ENCODE results near the gene NUDT16L1. TPM values are rescaled to one million over a fixed set of nuclear protein-coding genes. Genes with fewer than 3 reads are reported as not detected.

NUDT16L1 gene
- total and polyA plus RNA-seq, 2 experiments from 2014 or later: 84.4 to 157 TPM

DNA sequence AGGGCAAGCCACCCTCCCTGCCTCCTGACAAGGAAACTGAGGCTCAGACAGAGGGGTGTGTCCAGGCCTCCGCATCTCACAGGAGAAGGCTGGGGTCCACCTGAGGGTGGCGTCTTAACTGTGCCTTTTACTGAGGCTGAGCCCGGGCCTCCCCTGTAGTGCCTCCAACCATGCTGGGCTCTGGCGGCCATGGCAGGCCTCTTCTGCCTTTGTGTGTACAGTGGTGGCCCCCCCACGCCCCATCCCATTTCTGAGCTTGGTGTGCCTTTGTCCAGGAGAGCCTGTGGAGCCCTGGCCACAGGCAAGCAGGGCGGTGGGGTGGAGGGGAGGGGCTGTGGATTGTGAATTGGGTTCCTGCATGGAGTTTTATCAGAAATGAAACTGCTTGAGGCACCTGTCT is 37.6 kb upstream of the NUDT16L1 start:
- Histone ChIP-seq H3K4me1 (ENCODE audit: low read depth) (no peaks in the 10 kb centered on the region), H3K27me3 (no peaks in the 10 kb centered on the region), H3K4me3 (no peak overlapping the region), H3K36me3 (peaks cover 7% of the 10 kb centered on the region), H3K9me3 (ENCODE audit: low read depth) (no peaks in the 10 kb centered on the region), H3K27ac (no peak overlapping the region)
- DNase-seq (ENCODE audit: low read depth in 1 of 2, low spot score in 1 of 2): no peak
- TF ChIP-seq, protein P1, sequence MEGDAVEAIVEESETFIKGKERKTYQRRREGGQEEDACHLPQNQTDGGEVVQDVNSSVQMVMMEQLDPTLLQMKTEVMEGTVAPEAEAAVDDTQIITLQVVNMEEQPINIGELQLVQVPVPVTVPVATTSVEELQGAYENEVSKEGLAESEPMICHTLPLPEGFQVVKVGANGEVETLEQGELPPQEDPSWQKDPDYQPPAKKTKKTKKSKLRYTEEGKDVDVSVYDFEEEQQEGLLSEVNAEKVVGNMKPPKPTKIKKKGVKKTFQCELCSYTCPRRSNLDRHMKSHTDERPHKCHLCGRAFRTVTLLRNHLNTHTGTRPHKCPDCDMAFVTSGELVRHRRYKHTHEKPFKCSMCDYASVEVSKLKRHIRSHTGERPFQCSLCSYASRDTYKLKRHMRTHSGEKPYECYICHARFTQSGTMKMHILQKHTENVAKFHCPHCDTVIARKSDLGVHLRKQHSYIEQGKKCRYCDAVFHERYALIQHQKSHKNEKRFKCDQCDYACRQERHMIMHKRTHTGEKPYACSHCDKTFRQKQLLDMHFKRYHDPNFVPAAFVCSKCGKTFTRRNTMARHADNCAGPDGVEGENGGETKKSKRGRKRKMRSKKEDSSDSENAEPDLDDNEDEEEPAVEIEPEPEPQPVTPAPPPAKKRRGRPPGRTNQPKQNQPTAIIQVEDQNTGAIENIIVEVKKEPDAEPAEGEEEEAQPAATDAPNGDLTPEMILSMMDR (IDR thresholded peaks at IDR 0.05; ENCODE audit: low read depth, low read length): no peak

DNA sequence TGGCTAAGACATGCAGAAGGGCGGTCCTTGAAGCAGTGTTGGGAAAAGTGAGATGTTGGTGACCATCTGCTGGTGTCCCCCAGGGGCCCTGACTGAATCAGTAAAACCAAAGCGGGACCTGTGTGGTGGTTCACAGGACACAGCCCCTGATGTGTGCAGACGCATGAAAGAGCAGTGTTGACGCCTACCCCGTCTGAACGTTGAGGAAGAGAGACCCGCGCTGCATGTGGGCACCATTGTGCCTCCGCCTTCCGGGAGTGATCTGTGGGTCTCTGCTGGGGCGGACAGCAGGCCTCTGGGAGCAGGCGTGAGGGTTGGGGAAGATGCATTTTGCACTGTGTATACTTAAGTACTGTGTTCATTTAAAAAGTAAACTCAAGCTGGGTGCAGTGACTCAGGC is 37.1 kb upstream of the NUDT16L1 start:
- Histone ChIP-seq H3K4me1 (ENCODE audit: low read depth) (no peaks in the 10 kb centered on the region), H3K36me3 (peaks cover 7% of the 10 kb centered on the region), H3K27ac (no peak overlapping the region), H3K9me3 (ENCODE audit: low read depth) (no peaks in the 10 kb centered on the region), H3K27me3 (no peaks in the 10 kb centered on the region), H3K4me3 (no peak overlapping the region)
- DNase-seq (ENCODE audit: low read depth in 1 of 2, low spot score in 1 of 2): no peak
- TF ChIP-seq, protein P1 (IDR thresholded peaks at IDR 0.05; ENCODE audit: low read depth, low read length): no peak

DNA sequence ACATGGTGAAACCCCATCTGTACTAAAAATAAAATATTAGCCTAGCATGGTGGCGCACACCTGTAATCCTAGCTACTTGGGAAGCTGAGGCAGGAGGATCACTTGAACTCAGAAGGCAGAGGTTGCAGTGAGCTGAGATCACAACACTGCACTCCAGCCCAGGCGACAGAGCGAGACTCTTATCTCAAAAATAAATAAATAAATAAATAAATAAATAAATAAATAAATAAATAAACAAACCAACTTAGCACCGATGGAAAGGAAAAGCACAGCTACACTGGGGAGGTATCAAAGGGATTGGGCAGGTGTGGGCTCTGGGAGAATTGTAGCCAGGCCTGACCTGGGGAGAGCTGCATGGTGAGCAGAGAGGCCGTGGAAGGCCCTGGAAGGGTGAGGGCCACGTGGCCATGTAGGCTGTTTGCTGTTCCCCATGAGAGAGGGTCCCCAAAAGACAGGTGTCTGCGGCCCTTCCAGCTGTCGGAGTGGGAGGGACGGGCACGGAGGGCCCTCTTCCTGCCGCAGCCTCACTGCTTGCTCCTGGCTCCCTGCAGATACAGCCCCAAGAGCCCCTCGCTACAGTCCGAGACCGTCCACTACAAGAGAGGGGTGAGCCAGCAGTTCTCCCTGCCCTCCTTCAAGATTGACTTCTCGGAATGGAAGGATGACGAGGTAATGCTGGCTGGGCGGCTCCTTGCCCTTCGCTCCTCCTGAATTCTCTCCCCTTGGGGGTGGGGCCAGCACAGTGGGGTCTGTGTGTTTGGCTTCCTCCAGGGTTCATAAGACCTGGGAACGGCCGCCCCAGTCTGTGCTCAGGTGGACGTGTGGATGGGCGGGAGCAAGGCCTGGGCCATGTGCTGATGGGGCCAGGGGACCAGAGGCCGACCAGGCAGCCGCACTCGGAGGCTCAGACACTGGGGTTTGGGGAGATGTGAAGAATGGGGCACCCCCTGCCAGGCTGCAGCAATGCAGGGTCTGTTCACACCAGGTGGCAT is 36.4 kb upstream of the NUDT16L1 start:
- DNase-seq (ENCODE audit: low read depth in 1 of 2, low spot score in 1 of 2): no peak
- H3K4me3 ChIP-seq: no peak overlapping the region
- H3K4me1 ChIP-seq (ENCODE audit: low read depth): no peaks in the 10 kb centered on the region
- TF ChIP-seq, protein P1 (IDR thresholded peaks at IDR 0.05; ENCODE audit: low read depth, low read length): no peak
- no peaks in the 10 kb centered on the region for H3K27me3 ChIP-seq
- no peak overlapping the region for H3K27ac ChIP-seq
- H3K9me3 ChIP-seq (ENCODE audit: low read depth): no peaks in the 10 kb centered on the region
- H3K36me3 ChIP-seq: peaks cover 7% of the 10 kb centered on the region

DNA sequence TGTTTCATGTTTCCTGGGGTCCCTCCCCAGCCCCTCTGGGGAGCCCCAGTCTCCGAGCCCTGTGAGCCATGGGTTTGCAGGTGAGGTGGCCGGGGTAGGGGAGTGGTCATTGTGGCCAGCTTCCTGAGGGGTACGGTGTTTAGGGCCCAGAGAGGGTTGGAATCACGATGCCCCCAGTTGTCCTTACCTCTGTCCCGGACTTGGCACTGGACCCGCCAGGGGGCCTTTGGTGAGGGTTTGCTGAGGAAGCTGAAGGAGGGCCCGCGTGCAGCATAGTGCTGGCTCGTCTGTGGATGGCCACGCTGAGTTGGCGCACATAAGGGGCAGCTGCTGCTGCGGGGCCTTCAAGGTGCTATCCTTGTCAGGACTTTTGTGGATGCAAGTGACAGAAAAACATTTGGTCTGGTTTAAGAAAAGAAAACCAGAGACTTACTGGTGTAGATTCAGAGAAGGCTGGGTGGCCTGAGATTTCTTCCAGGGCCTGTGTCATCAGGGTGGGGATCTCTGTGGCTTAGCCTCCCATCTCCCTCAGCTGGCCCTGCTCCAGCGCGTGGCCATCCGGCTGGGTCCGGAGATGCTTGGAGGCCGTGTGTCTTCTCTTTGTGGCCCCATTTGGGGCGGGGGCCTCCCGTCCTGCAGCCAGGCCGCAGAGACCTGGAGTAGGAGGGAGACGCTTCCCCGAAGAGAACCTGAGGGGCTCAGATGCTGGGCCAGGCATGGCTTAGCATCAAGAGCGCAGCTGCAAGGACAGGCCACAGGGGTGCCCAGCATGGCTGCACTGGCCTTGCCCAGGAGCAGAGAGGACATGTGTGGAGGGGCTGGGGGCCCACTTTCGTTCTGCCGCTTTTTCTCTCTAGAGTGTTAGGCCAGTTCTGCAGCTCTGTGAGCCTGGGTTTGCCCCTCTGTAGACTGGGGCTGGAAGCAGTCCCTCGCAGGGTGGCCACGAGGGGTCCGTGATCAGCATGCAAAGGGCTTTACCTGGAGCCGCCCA is 33.7 kb upstream of the NUDT16L1 start:
- H3K9me3 ChIP-seq (ENCODE audit: low read depth): no peaks in the 10 kb centered on the region
- H3K4me3 ChIP-seq: no peak overlapping the region
- H3K4me1 ChIP-seq (ENCODE audit: low read depth): no peaks in the 10 kb centered on the region
- DNase-seq (ENCODE audit: low read depth in 1 of 2, low spot score in 1 of 2): no peak
- TF ChIP-seq, protein P1 (IDR thresholded peaks at IDR 0.05; ENCODE audit: low read depth, low read length): no peak
- no peak overlapping the region for H3K27ac ChIP-seq
- no peaks in the 10 kb centered on the region for H3K27me3 ChIP-seq
- H3K36me3 ChIP-seq: peaks cover 7% of the 10 kb centered on the region

DNA sequence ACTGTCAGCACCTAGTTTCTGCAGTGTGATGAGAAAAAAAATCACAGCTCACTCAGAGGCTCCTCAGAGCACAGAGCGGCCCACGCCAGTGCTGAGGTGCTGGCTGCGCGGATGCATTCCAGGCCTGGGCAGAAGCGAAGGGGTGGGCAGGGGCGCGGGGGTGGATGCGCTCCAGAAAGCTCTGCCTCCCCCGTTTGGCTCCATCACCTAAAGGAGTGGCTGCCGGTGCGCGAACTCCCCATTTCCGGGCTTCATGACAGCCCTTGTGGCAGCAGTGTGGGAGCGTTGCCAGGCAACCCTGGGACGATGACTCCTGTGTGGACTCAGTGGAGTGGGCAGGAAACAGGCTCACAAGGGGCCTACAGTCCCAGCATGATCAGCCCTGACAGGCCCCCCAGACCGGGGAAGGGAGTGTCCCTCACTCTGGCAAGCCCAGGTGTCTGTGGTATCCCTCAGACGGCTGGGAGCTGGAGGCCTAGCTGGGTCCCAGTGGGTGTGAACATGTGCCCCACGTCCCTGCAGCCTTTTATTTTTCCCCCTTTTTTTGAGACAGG is 32.8 kb upstream of the NUDT16L1 start:
- DNase-seq (ENCODE audit: low read depth in 1 of 2, low spot score in 1 of 2): peak; percentile 14 to 64
- Histone ChIP-seq H3K27ac (no peak overlapping the region), H3K9me3 (ENCODE audit: low read depth) (no peaks in the 10 kb centered on the region), H3K27me3 (no peaks in the 10 kb centered on the region), H3K4me1 (ENCODE audit: low read depth) (no peaks in the 10 kb centered on the region), H3K36me3 (peaks cover 7% of the 10 kb centered on the region), H3K4me3 (no peak overlapping the region)
- TF ChIP-seq, protein P1 (IDR thresholded peaks at IDR 0.05; ENCODE audit: low read depth, low read length): no peak

Measured in cardiac muscle cell (in vitro differentiated cells and primary cell).